Dermis blood vessel endothelial cell (primary cell): ENCODE measurements around the gene COL20A1. TPM values are rescaled to one million over a fixed set of nuclear protein-coding genes. Genes with fewer than 3 reads are reported as not detected.

ENCODE experiments used
- DNase-seq: peaks from one replicate; pipeline ENCODE4 v3.0.0; 2010
- total RNA-seq: library from RNA; depleted of rRNA; stranded (reverse); fragments of >200 nt; gene quantifications from 2 replicates; pipeline ENCODE4 v1.2.3, GENCODE V29; 2014

COL20A1 gene
- total RNA-seq, 1 donor from 2014 or later: not detected

- DNase-seq: no peak
These were observed 71.1 kb downstream of the COL20A1 start for GRCh38 chr20:63363981-63364561.

GRCh38 chr20:63364801-63365585 is 72.0 kb downstream of the COL20A1 start:
- no peak for DNase-seq

- no peak for DNase-seq
These were observed 72.8 kb downstream of the COL20A1 start for GRCh38 chr20:63365601-63366389.

- DNase-seq: no peak
These were observed 73.7 kb downstream of the COL20A1 start for GRCh38 chr20:63366390-63367365.

GRCh38 chr20:63367446-63368055 is 74.6 kb downstream of the COL20A1 start:
- no peak for DNase-seq

- DNase-seq: no peak
These were observed 75.2 kb downstream of the COL20A1 start for GRCh38 chr20:63368151-63368550.

- DNase-seq: no peak
These were observed 76.1 kb downstream of the COL20A1 start for GRCh38 chr20:63369024-63369530.

GRCh38 chr20:63369724-63370617 is 77.0 kb downstream of the COL20A1 start:
- no peak for DNase-seq

- no peak for DNase-seq
These were observed 77.7 kb downstream of the COL20A1 start for GRCh38 chr20:63370618-63371187.

- DNase-seq: no peak
These were observed 78.4 kb downstream of the COL20A1 start for GRCh38 chr20:63371291-63371865.

- no peak for DNase-seq
These were observed 80.2 kb downstream of the COL20A1 start for GRCh38 chr20:63372971-63373885.

- no peak for DNase-seq
These were observed 81.0 kb downstream of the COL20A1 start for GRCh38 chr20:63373996-63374395.

GRCh38 chr20:63374504-63374903 is 81.5 kb downstream of the COL20A1 start:
- DNase-seq: no peak

- DNase-seq: no peak
These were observed 82.5 kb downstream of the COL20A1 start for GRCh38 chr20:63375438-63375837.

- DNase-seq: no peak
These were observed 83.6 kb downstream of the COL20A1 start for GRCh38 chr20:63376283-63377250.

- no peak for DNase-seq
These were observed 84.4 kb downstream of the COL20A1 start for GRCh38 chr20:63377256-63377941.

- DNase-seq: no peak
These were observed 85.0 kb downstream of the COL20A1 start for GRCh38 chr20:63377951-63378381.
